Measurements from ENCODE around the gene RAVER1. TPM values are rescaled to one million over a fixed set of nuclear protein-coding genes. Genes with fewer than 3 reads are reported as not detected.
"Not testable (repeated sequence)": the region's sequence is repeated elsewhere in the genome, so short reads cannot be mapped to it uniquely, and the experiment has no call there.

RAVER1 gene
- total and polyA plus RNA-seq, 8 donors, result 3.3 to 74.7 (median 12.8) TPM

DNA sequence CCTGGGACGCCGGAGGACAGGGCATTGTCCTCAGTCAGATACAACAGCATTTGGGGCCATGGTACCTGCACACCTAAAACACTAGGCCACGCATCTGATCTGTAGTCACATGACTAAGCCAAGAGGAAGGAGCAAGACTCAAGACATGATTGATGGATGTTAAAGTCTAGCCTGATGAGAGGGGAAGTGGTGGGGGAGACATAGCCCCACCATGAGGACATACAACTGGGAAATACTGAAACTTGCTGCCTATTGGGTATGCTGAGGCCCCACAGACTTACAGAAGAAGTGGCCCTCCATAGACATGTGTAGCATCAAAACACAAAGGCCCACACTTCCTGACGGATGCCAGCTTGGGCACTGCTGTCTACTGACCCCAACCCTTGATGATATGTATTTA, 47.9 kb downstream of the RAVER1 start:
- Histone ChIP-seq H3K4me3 (no peak overlapping the region), H3K4me1 (peaks cover 32 to 46% (median 43%) of the 10 kb centered on the region in 4 donors), H3K27me3 (peaks cover 21 to 63% (median 37%) of the 10 kb centered on the region in 3 donors), H3K9me3 (no peaks in the 10 kb centered on the region), H3K36me3 (peaks cover 11 to 56% (median 41%) of the 10 kb centered on the region in 4 donors), H3K27ac (no peak overlapping the region)
- 88 to 95% (median 91%) methylated on average over 4 of the region's 4 CpGs for WGBS, 5 donors
- TF ChIP-seq POLR2A (IDR thresholded peaks at IDR 0.05) (no peak), POLR2AphosphoS5 (IDR thresholded peaks at IDR 0.05) (no peak), EP300 (IDR thresholded peaks at IDR 0.05) (no peak)
- TF ChIP-seq, protein P1, sequence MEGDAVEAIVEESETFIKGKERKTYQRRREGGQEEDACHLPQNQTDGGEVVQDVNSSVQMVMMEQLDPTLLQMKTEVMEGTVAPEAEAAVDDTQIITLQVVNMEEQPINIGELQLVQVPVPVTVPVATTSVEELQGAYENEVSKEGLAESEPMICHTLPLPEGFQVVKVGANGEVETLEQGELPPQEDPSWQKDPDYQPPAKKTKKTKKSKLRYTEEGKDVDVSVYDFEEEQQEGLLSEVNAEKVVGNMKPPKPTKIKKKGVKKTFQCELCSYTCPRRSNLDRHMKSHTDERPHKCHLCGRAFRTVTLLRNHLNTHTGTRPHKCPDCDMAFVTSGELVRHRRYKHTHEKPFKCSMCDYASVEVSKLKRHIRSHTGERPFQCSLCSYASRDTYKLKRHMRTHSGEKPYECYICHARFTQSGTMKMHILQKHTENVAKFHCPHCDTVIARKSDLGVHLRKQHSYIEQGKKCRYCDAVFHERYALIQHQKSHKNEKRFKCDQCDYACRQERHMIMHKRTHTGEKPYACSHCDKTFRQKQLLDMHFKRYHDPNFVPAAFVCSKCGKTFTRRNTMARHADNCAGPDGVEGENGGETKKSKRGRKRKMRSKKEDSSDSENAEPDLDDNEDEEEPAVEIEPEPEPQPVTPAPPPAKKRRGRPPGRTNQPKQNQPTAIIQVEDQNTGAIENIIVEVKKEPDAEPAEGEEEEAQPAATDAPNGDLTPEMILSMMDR (IDR thresholded peaks at IDR 0.05), result no peak
- no peak for DNase-seq
- intact Hi-C loops (cut with DNase I; ENCODE audit: low total_unique reads), result no loop called here

DNA sequence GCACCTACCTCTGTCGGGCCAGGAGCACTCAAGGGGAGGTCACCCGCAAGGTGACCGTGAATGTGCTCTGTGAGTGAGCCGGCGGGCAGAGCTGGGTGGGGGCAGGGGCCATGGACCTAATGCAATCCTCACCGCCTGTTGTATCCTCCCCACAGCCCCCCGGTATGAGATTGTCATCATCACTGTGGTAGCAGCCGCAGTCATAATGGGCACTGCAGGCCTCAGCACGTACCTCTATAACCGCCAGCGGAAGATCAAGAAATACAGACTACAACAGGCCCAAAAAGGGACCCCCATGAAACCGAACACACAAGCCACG, 48.4 kb downstream of the RAVER1 start:
- peaks cover 21 to 59% (median 32%) of the 10 kb centered on the region in 3 donors for H3K27me3 ChIP-seq
- H3K4me3 ChIP-seq, result no peak overlapping the region
- H3K36me3 ChIP-seq, result peaks cover 11 to 61% (median 43%) of the 10 kb centered on the region in 4 donors
- no peaks in the 10 kb centered on the region for H3K9me3 ChIP-seq
- no peak for DNase-seq
- TF ChIP-seq EP300 (IDR thresholded peaks at IDR 0.05), result no peak
- TF ChIP-seq, protein P1 (IDR thresholded peaks at IDR 0.05), result no peak
- no peak for TF ChIP-seq POLR2A (IDR thresholded peaks at IDR 0.05)
- no peak for TF ChIP-seq POLR2AphosphoS5 (IDR thresholded peaks at IDR 0.05)
- H3K27ac ChIP-seq, result no peak overlapping the region
- intact Hi-C loops (cut with DNase I; ENCODE audit: low total_unique reads), result no loop called here
- WGBS, 5 donors, result 90 to 98% (median 94%) methylated on average over 13 of the region's 13 CpGs
- peaks cover 27 to 42% (median 38%) of the 10 kb centered on the region in 4 donors for H3K4me1 ChIP-seq

DNA sequence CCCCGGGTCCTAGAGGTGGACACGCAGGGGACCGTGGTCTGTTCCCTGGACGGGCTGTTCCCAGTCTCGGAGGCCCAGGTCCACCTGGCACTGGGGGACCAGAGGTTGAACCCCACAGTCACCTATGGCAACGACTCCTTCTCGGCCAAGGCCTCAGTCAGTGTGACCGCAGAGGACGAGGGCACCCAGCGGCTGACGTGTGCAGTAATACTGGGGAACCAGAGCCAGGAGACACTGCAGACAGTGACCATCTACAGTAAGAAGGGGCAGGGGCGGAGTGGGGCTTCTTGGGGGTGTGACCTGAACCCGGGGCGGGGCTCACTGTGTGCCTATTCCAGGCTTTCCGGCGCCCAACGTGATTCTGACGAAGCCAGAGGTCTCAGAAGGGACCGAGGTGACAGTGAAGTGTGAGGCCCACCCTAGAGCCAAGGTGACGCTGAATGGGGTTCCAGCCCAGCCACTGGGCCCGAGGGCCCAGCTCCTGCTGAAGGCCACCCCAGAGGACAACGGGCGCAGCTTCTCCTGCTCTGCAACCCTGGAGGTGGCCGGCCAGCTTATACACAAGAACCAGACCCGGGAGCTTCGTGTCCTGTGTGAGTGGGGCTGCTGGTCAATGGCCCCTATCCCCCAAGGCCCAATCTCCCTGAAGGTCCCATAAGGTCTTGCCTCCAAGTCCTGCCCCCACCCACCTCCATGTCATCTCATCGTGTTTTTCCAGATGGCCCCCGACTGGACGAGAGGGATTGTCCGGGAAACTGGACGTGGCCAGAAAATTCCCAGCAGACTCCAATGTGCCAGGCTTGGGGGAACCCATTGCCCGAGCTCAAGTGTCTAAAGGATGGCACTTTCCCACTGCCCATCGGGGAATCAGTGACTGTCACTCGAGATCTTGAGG, 49.0 kb downstream of the RAVER1 start:
- intact Hi-C loops (cut with DNase I; ENCODE audit: low total_unique reads), result no loop called here
- TF ChIP-seq POLR2A (IDR thresholded peaks at IDR 0.05) (no peak), EP300 (IDR thresholded peaks at IDR 0.05) (no peak), POLR2AphosphoS5 (IDR thresholded peaks at IDR 0.05) (no peak)
- TF ChIP-seq, protein P1 (IDR thresholded peaks at IDR 0.05), result no peak
- WGBS, 5 donors, result 91 to 95% (median 93%) methylated on average over 33 to 34 of the region's 34 CpGs
- DNase-seq, result no peak
- Histone ChIP-seq H3K36me3 (peaks cover 11 to 67% (median 44%) of the 10 kb centered on the region in 4 donors), H3K4me3 (no peak overlapping the region), H3K4me1 (peaks cover 21 to 41% (median 32%) of the 10 kb centered on the region in 4 donors), H3K9me3 (no peaks in the 10 kb centered on the region), H3K27me3 (peaks cover 15 to 53% (median 26%) of the 10 kb centered on the region in 3 donors), H3K27ac (no peak overlapping the region)

DNA sequence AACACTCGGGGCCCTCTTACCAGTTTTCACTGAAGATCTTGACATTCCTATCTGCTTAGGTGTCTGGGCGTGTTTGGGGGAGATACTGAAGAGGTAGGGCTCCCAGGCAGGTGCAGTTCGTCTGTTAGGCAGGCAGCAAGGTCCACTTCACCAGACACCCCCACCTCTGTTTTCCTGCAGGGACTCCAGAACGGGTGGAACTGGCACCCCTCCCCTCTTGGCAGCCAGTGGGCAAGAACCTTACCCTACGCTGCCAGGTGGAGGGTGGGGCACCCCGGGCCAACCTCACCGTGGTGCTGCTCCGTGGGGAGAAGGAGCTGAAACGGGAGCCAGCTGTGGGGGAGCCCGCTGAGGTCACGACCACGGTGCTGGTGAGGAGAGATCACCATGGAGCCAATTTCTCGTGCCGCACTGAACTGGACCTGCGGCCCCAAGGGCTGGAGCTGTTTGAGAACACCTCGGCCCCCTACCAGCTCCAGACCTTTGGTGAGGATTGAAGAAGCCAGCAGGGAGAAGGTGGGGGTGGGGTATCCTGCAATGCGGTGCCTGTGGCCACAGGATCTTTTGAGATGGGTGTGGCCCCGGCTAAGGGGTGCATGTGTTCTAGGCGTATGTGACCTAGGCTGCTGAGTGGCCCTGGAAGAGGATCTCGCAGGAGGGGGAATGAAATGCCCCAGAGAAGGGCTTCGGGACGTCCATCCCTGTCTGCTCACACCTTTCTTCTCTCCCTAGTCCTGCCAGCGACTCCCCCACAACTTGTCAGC, 49.8 kb downstream of the RAVER1 start:
- intact Hi-C loops (cut with DNase I; ENCODE audit: low total_unique reads), result no loop called here
- WGBS, 5 donors, result 51 to 64% (median 53%) methylated on average over 19 to 23 of the region's 23 CpGs
- Histone ChIP-seq H3K4me1 (peaks cover 13 to 33% (median 24%) of the 10 kb centered on the region in 4 donors), H3K36me3 (peaks cover 11 to 75% (median 47%) of the 10 kb centered on the region in 4 donors), H3K4me3 (no peak overlapping the region), H3K27ac (no peak overlapping the region), H3K27me3 (peaks cover 7 to 51% (median 18%) of the 10 kb centered on the region in 3 donors), H3K9me3 (no peaks in the 10 kb centered on the region)
- no peak for TF ChIP-seq POLR2AphosphoS5 (IDR thresholded peaks at IDR 0.05)
- TF ChIP-seq, protein P1 (IDR thresholded peaks at IDR 0.05), result no peak
- no peak for TF ChIP-seq POLR2A (IDR thresholded peaks at IDR 0.05)
- no peak for TF ChIP-seq EP300 (IDR thresholded peaks at IDR 0.05)
- DNase-seq, result no peak

DNA sequence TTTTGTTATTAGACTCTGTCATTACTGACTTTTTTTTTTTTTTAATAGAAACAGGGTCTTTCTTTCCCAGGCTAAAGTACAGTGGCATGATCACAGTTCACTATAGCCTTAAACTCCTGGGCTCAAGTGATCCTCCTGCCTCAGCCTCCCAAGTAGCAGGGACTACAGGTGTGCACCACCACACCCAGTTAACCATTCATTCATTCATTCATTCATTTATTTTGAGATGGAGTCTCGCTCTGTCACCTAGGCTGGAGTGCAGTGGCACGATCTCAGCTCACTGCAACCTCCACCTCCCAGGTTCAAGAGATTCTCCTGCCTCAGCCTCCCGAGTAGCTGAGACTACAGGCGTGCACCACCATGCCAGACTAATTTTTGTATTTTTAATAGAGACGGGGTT, 51.3 kb downstream of the RAVER1 start:
- WGBS, 5 donors, result 90 to 97% (median 94%) methylated on average over 5 of the region's 5 CpGs
- intact Hi-C loops (cut with DNase I; ENCODE audit: low total_unique reads); H3K27ac ChIP-seq; H3K4me3 ChIP-seq; DNase-seq; H3K9me3 ChIP-seq: not testable (repeated sequence)
- peaks cover 3 to 19% (median 10%) of the 10 kb centered on the region in 4 donors for H3K4me1 ChIP-seq
- peaks cover 18 to 89% (median 57%) of the 10 kb centered on the region in 4 donors for H3K36me3 ChIP-seq
- H3K27me3 ChIP-seq, result peaks cover 0 to 37% (median 3%) of the 10 kb centered on the region in 3 donors

Data from stomach (tissue), 9 donors.